Sigmoid colon (tissue), 7 donors: Measurements from ENCODE around the gene HOXB4. TPM values are rescaled to one million over a fixed set of nuclear protein-coding genes. Genes with fewer than 3 reads are reported as not detected.

Experiments
- DNase-seq: peaks from one replicate; pipeline ENCODE4 v3.0.0-alpha.2; 2019
- H3K27ac ChIP-seq, 4 donors: fragments of 200-600 bp; sonication (generic); one replicate each; pipeline ENCODE4 v1.5.1; 2016 to 2019; ENCODE audit warnings: mild to moderate bottlenecking in 1 of 4
- H3K27me3 ChIP-seq, 3 donors: fragments of 200-600 bp; sonication (generic); one replicate each; pipeline ENCODE4 v1.5.1; 2019; ENCODE audit warnings: mild to moderate bottlenecking in 1 of 3
- H3K36me3 ChIP-seq, 4 donors: fragments of 200-600 bp; sonication (generic); one replicate each; pipeline ENCODE4 v1.5.1; 2016 to 2019
- H3K4me1 ChIP-seq, 4 donors: fragments of 200-600 bp; sonication (generic); one replicate each; pipeline ENCODE4 v1.5.1; 2017 to 2019
- H3K4me3 ChIP-seq, 4 donors: fragments of 200-600 bp; sonication (generic); one replicate each; pipeline ENCODE4 v1.5.1; 2017 to 2019; ENCODE audit warnings: mild to moderate bottlenecking in 2 of 4, moderate library complexity in 1 of 4
- H3K9me3 ChIP-seq, 4 donors: fragments of 200-600 bp in 3 of 4; sonication (generic) in 3 of 4; one replicate each; pipeline versions ENCODE4 v1.5.1 to v1.6.1; 2013 to 2019
- CTCF ChIP-seq, 4 experiments: fragments of 450-650 bp in 3 of 4; fragments of 200-600 bp in 1 of 4; IDR thresholded peaks; one replicate each; pipeline ENCODE4 v1.5.1; 2016 to 2019; ENCODE audit warnings: antibody characterized with exemption in 4 of 4, mild to moderate bottlenecking in 3 of 4, moderate library complexity in 2 of 4
- EP300 ChIP-seq, 4 donors: sonication (generic); formaldehyde crosslinking; IDR thresholded peaks; one replicate each; pipeline ENCODE4 v1.6.1; 2017; ENCODE audit warnings: antibody characterized with exemption in 4 of 4
- POLR2A ChIP-seq, 2 donors: fragments of 450-650 bp; IDR thresholded peaks; one replicate each; pipeline ENCODE4 v1.6.1; 2016; ENCODE audit warnings: antibody characterized with exemption in 2 of 2, mild to moderate bottlenecking in 2 of 2, moderate library complexity in 2 of 2
- POLR2AphosphoS5 ChIP-seq, 4 donors: sonication (generic); formaldehyde crosslinking; IDR thresholded peaks; one replicate each; pipeline ENCODE4 v1.6.1; 2017; ENCODE audit warnings: antibody characterized with exemption in 4 of 4
- WGBS, 2 donors: extraction: QIAGEN DNeasy Blood & Tissue Kit; methylation state at CpG; one replicate each; pipeline ENCODE4 v1.1.7; 2013; 5-methylcytosine and 5-hydroxymethylcytosine counted together
- intact Hi-C: fragments of 100-400 bp; cut with DNase I; formaldehyde crosslinking; loops from one replicate; pipeline ENCODE4 v1.15.1; 2023
- polyA plus RNA-seq, 3 donors: library from polyadenylated mRNA; stranded (reverse); fragments of 200-250 nt; gene quantifications; one replicate each; pipeline ENCODE4 v1.2.3, GENCODE V29; 2013
- total RNA-seq, 4 donors: library from RNA; depleted of rRNA; stranded (reverse); fragments of >200 nt; gene quantifications; one replicate each; pipeline ENCODE4 v1.1.0, GENCODE V29; 2016
- donor health status: healthy with polysubstance abuse.
- donor health status: Bipolar disorder and iron deficiency.
- donor health status: healthy.

Gene HOXB4
- total and polyA plus RNA-seq, 7 donors, result 0.23 to 8.3 (median 4.6) TPM

- Histone ChIP-seq H3K4me3 (peak overlapping the region; percentile 50 to 70 (median 60)), H3K27me3 (peaks cover 0 to 11% (median 0%) of the 10 kb centered on the region in 3 donors), H3K36me3 (no peaks in the 10 kb centered on the region), H3K27ac (peak overlapping the region in 3 of 4 donors; percentile 76 to 99 (median 95)), H3K4me1 (peaks cover 0 to 84% (median 72%) of the 10 kb centered on the region in 4 donors), H3K9me3 (no peaks in the 10 kb centered on the region)
- intact Hi-C loops, result loop anchor here (1.0 kb wide), 1 partner anchor 261 kb away; no protein-coding TSS in a partner anchor
- TF ChIP-seq POLR2A (IDR thresholded peaks at IDR 0.05) (no peak), EP300 (IDR thresholded peaks at IDR 0.05) (no peak), POLR2AphosphoS5 (IDR thresholded peaks at IDR 0.05) (peak in 3 of 4 donors; percentile 24 to 46 (median 46))
- WGBS, 2 donors, result 31 to 71% methylated on average over 26 of the region's 26 CpGs
- DNase-seq, result peak; percentile 75
These were observed 18.8 kb upstream of the HOXB4 start for GRCh38 chr17:48596735-48597527.

DNA sequence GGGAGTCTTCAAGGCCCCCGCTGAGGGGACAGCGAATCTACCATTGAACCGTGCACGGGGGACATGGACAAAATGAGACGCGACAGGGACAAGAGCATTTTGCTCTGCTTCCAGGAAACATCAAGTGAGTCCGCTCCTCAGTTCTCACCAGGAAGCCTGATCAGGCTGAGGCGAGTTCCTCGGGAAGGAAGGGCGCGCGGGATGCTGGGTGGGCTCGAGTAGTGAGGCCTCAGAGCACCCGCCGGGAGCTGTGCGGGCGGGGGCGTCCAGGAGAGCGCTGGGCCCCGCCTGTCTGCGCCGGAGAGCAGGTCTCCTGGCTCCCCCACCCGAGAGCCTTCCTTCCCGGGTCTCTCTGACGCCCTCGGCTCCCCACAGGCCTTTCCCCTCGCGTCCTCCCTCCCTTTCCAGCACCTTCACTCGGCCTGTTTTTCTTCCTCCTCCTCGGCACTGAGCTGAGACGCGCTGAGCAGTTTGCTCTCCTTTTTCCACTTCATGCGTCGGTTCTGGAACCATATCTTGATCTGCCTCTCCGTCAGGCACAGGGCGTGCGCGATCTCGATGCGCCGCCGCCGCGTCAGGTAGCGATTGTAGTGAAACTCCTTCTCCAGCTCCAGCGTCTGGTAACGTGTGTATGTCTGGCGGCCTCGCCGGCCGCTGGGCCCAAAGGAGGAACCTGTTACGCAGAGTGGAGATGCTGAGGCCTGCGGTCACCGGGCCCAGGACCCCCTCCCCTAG is 18.0 kb upstream of the HOXB4 start:
- no peaks in the 10 kb centered on the region for H3K36me3 ChIP-seq
- DNase-seq, result no peak
- intact Hi-C loops, result loop anchor here (1.0 kb wide), 1 partner anchor 260 kb away; no protein-coding TSS in a partner anchor
- H3K27ac ChIP-seq, result peak overlapping the region in 3 of 4 donors; percentile 76 to 99 (median 95)
- TF ChIP-seq POLR2AphosphoS5 (IDR thresholded peaks at IDR 0.05) (peak in 1 of 4 donors; percentile 25), EP300 (IDR thresholded peaks at IDR 0.05) (no peak)
- H3K9me3 ChIP-seq, result no peaks in the 10 kb centered on the region
- peaks cover 0 to 8% (median 0%) of the 10 kb centered on the region in 3 donors for H3K27me3 ChIP-seq
- peaks cover 0 to 76% (median 66%) of the 10 kb centered on the region in 4 donors for H3K4me1 ChIP-seq
- WGBS, 2 donors, result 46 to 76% methylated on average over 54 of the region's 54 CpGs
- peak overlapping the region; percentile 50 to 70 (median 60) for H3K4me3 ChIP-seq

DNA sequence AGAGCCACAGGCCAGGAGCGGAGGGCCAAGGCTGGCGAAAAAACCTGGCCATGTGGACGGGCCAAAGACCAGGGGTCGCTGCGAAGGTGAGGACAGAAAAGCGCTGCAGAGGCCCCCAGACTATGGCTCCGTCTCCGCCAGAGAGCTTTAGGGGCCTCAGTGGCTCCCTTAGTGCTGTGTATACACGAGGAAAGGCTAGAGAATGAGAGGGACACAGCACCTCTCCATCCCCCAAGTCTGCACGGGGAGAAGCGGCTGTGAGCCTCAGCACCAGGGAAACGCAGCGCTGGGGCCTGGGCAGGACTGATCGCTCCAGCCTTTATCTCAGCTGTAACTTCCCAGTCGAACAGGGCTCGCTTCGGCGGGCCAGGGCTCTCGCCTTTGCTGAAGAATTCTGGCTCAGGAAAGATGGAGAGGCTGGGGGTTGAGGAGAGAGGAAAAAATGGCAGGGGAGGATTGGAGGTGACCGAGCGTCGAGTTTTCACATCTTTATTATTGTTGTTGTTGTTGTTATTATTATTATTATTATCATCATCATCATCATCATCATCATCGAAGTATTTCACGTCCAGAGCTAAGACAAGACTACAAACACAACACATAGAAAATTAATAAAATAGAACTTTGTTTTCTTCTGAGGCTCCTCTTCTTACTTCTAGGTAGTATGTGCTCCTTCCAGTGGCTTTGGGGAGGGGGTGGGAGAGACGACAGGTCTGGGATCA is 17.3 kb upstream of the HOXB4 start:
- Histone ChIP-seq H3K36me3 (no peaks in the 10 kb centered on the region), H3K9me3 (no peaks in the 10 kb centered on the region), H3K4me1 (peaks cover 0 to 76% (median 63%) of the 10 kb centered on the region in 4 donors), H3K27me3 (peaks cover 0 to 7% (median 0%) of the 10 kb centered on the region in 3 donors), H3K27ac (peak overlapping the region in 3 of 4 donors; percentile 95 to 99 (median 97)), H3K4me3 (peak overlapping the region; percentile 50 to 70 (median 60))
- TF ChIP-seq EP300 (IDR thresholded peaks at IDR 0.05), result no peak
- TF ChIP-seq POLR2AphosphoS5 (IDR thresholded peaks at IDR 0.05), result no peak
- 87 to 88% methylated on average over 25 of the region's 25 CpGs for WGBS, 2 donors
- intact Hi-C loops, result no loop called here
- DNase-seq, result no peak

GRCh38 chr17:48594538-48595277 is 16.6 kb upstream of the HOXB4 start:
- H3K27ac ChIP-seq, result peak overlapping the region in 3 of 4 donors; percentile 95 to 99 (median 97)
- H3K9me3 ChIP-seq, result no peaks in the 10 kb centered on the region
- no peaks in the 10 kb centered on the region for H3K36me3 ChIP-seq
- no peak for DNase-seq
- peaks cover 0 to 7% (median 0%) of the 10 kb centered on the region in 3 donors for H3K27me3 ChIP-seq
- H3K4me1 ChIP-seq, result peaks cover 0 to 69% (median 57%) of the 10 kb centered on the region in 4 donors
- intact Hi-C loops, result loop anchor here (1.0 kb wide), 1 partner anchor 240 kb away; no protein-coding TSS in a partner anchor
- H3K4me3 ChIP-seq, result peak overlapping the region; percentile 36 to 70 (median 56)
- 80 to 84% methylated on average over 25 of the region's 25 CpGs for WGBS, 2 donors
- TF ChIP-seq POLR2AphosphoS5 (IDR thresholded peaks at IDR 0.05) (no peak), CTCF (IDR thresholded peaks at IDR 0.05) (no peak), EP300 (IDR thresholded peaks at IDR 0.05) (no peak), POLR2A (IDR thresholded peaks at IDR 0.05) (no peak)

- peak; percentile 92 for DNase-seq
- peak overlapping the region in 3 of 4 donors; percentile 95 to 99 (median 97) for H3K27ac ChIP-seq
- peaks cover 0 to 61% (median 52%) of the 10 kb centered on the region in 4 donors for H3K4me1 ChIP-seq
- 37 to 69% methylated on average over 37 of the region's 37 CpGs for WGBS, 2 donors
- no peaks in the 10 kb centered on the region for H3K9me3 ChIP-seq
- peak overlapping the region; percentile 36 to 70 (median 56) for H3K4me3 ChIP-seq
- H3K27me3 ChIP-seq, result peaks cover 0 to 7% (median 0%) of the 10 kb centered on the region in 3 donors
- peak; percentile 90 to 94 (median 92) for TF ChIP-seq CTCF (IDR thresholded peaks at IDR 0.05)
- no peak for TF ChIP-seq POLR2A (IDR thresholded peaks at IDR 0.05)
- TF ChIP-seq POLR2AphosphoS5 (IDR thresholded peaks at IDR 0.05), result peak; percentile 16 to 66 (median 54)
- H3K36me3 ChIP-seq, result no peaks in the 10 kb centered on the region
- intact Hi-C loops, result loop anchor here (1.0 to 2.0 kb wide), 3 partner anchors 101 to 243 kb away; no protein-coding TSS in a partner anchor
These were observed 15.8 kb upstream of the HOXB4 start for GRCh38 chr17:48593840-48594537.
